ENCODE results near the gene BAIAP3. TPM values are rescaled to one million over a fixed set of nuclear protein-coding genes. Genes with fewer than 3 reads are reported as not detected.

Gene BAIAP3
- total RNA-seq, 1 experiment from 2014 or later: 44.7 TPM

GRCh38 chr16:1380195-1380594 lies 46.8 kb downstream of the BAIAP3 start:
- DNase-seq (ENCODE audit: low read depth, low spot score) (no peak), ATAC-seq (no peak)
- Histone ChIP-seq H3K36me3 (ENCODE audit: control insufficient read depth in 1 of 2, insufficient read depth in 2 of 2, low read length in 2 of 2) (peaks cover 0 to 6% of the 10 kb centered on the region in 2 experiments; a peak in 1 of 4 replicates), H3K9ac (ENCODE audit: low read length) (peak overlapping the region; percentile 100), H3K4me1 (ENCODE audit: control insufficient read depth in 1 of 2, insufficient read depth in 2 of 2, low read length in 2 of 2) (peaks cover 12 to 19% of the 10 kb centered on the region in 2 experiments), H3K27me3 (ENCODE audit: insufficient read depth, low read length) (no peaks in the 10 kb centered on the region), H4K20me1 (ENCODE audit: insufficient read depth) (no peaks in the 10 kb centered on the region), H2AFZ (ENCODE audit: low read depth, low read length, poor library complexity, severe bottlenecking) (peak overlapping the region; percentile 38), H3K4me2 (ENCODE audit: low read length) (peak overlapping the region; percentile 98), H3K9me2 (ENCODE audit: insufficient read depth) (no peaks in the 10 kb centered on the region), H3K9me3 (ENCODE audit: control insufficient read depth in 1 of 2, insufficient read depth in 1 of 2, low read depth in 1 of 2, low read length in 2 of 2) (no peaks in the 10 kb centered on the region), H3K27ac (ENCODE audit: low read depth, low read length) (peak overlapping the region; percentile 58), H3K4me3 (replicated peaks in 1 of 2; ENCODE audit: low read depth in 1 of 2, low read length in 2 of 2) (peak overlapping the region; percentile 42 to 89; a peak in 3 of 4 replicates), H3K79me2 (ENCODE audit: insufficient read depth, low read length) (peaks cover 34% of the 10 kb centered on the region)
- TF ChIP-seq POLR2AphosphoS5 (IDR thresholded peaks at IDR 0.05; ENCODE audit: low read depth, low read length) (no peak), TCF7L2 (IDR thresholded peaks at IDR 0.05; ENCODE audit: borderline replicate concordance, extremely low read depth, insufficient read depth, insufficient read length) (no peak), EZH2phosphoT487 (IDR thresholded peaks at IDR 0.05; ENCODE audit: borderline replicate concordance) (no peak), ELF1 (IDR thresholded peaks at IDR 0.05; ENCODE audit: borderline replicate concordance, low read depth) (no peak), ZBTB33 (IDR thresholded peaks at IDR 0.05; ENCODE audit: extremely low read depth, insufficient replicate concordance, low read length) (no peak), EZH2 (IDR thresholded peaks at IDR 0.05) (no peak), REST (IDR thresholded peaks at IDR 0.05; ENCODE audit: low read depth) (no peak), MAX (IDR thresholded peaks at IDR 0.05) (no peak), EGR1 (IDR thresholded peaks at IDR 0.05; ENCODE audit: low read depth) (no peak), JUND (IDR thresholded peaks at IDR 0.05) (no peak)
- ChIA-PET POLR2A (interaction anchor here (0.9 kb wide), 1 partner anchor 40 kb away, joined by 3 read pairs; the partner anchor contains the start of gene UQCC4), CTCF (interaction anchor here (0.7 to 1.8 kb wide), 4 partner anchors 11 to 48 kb away, joined by 3 to 6 read pairs (median 4); no protein-coding TSS in a partner anchor), RAD21 (ENCODE audit: low non-redundant PET in 1 of 2, low total read pairs in 2 of 2, uncharacterized antibody in 2 of 2, unreplicated experiment in 2 of 2) (no interaction called here)
- BruUV-seq (replicated peaks): no TSS peak
- intact Hi-C loops (cut with micrococcal nuclease): no loop called here
